ENCODE results near the gene IQUB.

- TF ChIP-seq CTCF (conservative IDR thresholded peaks at IDR 0.05): no peak
- TF ChIP-seq EZH2 (IDR thresholded peaks at IDR 0.05; ENCODE audit: low read depth): no peak
These were observed 61.5 kb downstream of the IQUB start for GRCh38 chr7:123472750-123473445.
